Epidermal melanocyte (primary cell): ENCODE data around the gene RBM19.

Experiments used
- DNase-seq: peaks from one replicate; pipeline ENCODE4 v3.0.0; 2011; ENCODE audit warnings: low spot score; ENCODE audit not compliant: insufficient read length

Gene RBM19

DNA sequence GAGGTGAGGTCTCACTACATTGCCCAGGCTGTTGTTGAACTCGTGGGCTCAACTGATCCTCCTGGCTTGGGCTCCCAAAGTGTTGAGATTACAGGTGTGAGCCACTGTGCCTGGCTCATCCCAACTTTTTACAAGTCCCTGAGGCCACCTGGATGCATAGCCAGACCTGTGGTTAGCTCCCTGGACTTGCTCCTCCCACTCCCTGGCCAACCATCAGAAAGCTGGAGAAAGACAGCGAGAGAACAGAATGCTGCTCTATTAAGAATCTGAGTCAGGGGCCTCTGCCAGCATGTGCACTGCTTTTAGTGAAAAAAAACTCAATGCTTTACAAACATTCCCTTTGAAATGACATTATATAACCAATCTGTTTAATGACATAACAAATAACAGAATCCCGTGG lies 78.2 kb downstream of the RBM19 start:
- no peak for DNase-seq

DNA sequence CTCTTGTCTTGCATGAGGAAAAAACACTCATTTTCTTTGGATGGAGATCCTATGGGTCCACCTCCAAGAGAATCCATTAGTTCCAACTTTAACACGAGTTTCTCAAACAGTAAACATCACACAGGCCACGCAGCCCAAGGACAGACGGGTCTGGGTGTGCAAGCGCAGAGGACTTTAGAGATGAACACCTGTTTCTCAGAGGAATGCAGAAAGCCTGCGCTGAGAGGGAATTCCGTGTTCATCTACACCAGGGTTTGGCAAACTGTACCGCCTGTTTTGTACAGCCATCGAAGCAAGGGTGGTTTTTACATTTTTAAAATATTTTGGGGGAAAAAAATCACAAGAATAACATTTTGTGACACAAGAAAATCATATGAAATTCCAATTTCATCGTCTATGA lies 79.4 kb downstream of the RBM19 start:
- no peak for DNase-seq

DNA sequence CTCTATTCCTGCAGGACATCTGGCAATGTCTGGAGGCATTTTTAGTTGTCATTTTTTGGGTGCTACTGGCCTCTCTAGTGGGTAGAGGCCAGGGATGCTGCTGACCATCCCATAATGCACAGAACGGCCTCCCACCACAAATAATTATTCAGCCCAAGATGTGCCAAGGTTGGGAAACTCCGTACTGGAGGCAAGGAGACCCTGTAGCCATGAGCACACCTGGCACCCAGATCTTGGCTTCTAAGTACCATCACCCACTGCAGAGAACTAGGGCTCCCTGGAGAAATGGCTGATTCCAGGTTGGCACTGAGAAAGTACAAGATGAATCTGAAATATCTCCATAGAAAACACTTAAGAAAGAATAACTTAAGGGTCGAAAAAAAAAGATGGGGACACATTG lies 81.7 kb downstream of the RBM19 start:
- DNase-seq, result no peak

DNA sequence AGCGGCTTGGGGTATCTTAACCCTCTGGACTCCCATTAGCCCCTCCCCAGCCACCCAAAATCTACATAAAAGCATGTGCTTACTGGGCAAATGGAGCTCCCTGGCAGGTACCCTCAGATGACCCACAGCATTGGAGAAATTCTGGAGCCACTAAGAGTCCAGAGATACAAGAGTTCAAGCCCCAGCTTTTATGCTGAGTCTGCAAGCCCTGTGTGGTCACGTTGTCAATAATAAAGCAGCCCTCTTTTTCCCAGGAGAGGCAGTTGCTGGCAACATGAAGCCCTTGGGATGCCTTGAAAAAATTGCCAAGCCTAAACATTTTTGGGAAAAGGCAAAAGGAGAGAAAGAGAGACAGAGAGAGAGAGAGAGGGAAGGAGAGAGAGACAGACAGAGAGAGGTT lies 83.4 kb downstream of the RBM19 start:
- no peak for DNase-seq

DNA sequence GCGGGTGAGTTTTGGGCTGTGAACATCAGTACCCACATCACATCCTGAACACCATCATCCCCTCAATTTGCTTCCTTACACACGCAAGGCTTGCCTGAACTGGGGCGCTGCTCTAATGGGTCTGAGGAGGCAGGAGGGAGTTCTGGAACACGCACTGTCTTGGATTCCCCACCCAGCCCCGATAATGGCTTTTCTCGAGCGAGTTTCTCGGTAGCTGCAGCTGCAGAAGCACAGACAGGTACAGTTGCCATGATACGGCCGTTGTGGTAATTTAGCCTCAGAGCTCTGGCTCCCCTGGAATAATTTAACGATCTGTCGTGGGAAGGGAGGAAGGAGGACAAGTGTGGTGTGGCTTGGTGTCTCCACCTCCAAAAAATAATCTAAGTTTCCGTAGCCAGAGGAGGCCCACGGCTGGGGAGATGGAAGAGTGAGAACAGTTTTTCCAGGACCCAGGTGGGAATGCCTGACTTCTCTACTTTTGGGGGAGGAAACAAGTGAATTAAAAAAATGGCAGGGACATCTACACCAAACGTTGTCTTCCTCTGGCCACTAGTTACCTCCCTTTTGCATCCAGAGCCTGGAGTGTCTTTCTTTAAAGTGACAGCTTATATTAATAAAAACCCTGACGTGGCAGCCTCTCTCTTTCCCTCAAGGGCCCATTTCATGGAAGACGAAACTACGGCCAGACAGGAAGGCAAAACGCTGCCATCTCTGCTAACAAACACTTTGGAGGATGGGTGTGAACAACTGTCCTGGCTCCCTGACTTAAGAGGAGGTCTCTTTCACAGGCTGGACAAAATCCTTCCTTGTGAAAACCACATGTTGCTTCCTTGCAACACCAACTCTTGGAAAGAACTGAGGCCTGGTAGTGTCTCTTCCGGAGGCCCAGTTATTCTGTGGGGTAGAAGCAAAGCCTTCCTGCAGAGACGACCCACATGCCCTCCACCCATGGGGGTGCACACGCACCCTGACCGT lies 84.8 kb downstream of the RBM19 start:
- no peak for DNase-seq

DNA sequence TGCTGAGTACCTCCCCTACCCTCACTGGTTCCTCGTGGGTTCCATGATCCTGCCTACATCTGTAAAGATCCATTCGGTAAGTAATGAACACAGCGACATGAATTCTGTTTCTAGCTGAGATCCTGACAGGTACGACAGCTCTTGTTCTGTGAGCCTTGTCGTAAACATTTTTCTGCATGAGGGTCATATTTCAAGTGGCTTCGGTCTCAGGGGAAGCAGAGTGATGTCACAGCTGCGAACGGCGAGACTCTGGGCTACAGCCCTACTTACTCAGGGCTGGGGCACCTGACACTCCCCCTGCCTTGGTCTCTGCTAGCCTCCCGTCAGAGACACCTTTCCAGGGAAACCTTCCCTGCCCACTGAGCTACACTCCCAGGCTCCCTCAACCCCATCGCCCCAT lies 85.8 kb downstream of the RBM19 start:
- no peak for DNase-seq

DNA sequence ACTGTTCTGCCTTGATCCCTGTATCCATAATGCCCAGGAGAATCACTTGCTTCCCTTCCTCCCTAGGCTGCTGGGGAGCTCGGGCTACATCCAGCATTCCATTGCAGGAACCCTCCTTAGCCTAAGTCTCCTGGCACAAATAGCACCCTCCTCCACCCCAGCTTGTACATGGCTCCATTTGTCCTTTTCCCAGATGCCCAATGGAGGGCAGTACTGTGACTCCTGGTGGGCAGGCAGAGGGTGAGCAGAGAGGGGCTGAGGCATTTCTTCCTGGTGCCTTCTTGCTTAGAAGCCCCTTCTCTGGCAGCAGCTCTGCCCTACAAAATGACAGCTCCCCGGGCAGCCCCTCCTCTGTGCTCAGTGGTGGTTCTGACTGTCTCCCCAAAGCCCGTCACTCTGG lies 86.5 kb downstream of the RBM19 start:
- no peak for DNase-seq

DNA sequence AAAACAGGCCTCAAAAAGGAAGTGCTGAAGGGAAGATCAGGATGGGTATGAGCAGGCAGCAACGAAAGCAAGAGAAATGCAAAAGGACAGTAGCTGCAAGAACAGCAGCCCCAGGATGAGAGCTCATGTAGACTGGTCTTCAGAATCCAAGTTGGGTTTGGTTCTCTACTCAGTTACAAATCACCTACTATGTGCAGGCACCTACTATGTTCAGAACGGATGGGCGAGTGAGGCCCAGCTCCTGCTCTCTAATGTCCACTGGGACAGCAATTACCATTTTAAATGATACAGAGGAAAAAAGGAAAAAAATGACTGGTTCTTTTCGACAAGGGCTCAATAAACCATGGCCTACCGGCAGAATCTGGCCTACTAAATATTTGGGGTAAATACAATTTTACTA lies 88.5 kb downstream of the RBM19 start:
- no peak for DNase-seq

DNA sequence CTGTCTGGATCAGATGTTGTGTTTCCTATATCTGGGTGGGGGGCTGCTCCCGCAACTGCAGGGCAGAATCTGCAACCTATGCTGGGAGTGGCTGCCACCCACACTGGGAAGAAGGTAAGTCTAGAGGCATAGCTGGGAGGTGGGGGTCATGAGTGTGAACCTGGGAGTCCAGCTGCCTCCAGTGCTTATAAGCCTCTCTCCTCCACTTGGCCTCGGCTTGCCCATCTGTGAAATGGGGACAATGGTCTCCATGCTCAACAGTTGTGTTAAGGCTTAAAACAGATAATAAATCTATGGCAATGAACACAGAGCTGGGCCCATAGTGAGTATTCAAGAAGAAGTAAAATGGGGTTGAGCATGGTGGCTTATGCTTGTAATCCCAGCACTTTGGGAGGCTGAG lies 90.0 kb downstream of the RBM19 start:
- no peak for DNase-seq

DNA sequence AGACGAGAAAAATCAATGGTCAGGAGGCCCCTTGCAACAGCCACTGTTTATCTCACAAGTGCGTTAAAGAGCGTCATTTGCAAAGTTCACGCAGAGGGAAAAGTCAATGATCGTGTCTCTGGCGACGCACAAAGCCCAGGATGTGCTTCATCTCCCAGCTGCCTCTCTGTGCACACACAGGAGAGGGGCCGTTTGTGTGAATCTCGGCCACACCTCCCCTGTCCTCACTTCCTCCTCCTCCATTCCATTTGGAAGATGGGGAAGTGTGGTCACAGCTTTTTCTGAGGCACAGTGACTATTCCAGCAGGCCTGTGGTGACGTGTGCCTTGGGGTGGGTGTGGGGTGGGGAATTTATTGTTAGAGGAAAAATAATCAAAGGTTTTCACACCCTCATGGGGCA lies 90.4 kb downstream of the RBM19 start:
- no peak for DNase-seq

DNA sequence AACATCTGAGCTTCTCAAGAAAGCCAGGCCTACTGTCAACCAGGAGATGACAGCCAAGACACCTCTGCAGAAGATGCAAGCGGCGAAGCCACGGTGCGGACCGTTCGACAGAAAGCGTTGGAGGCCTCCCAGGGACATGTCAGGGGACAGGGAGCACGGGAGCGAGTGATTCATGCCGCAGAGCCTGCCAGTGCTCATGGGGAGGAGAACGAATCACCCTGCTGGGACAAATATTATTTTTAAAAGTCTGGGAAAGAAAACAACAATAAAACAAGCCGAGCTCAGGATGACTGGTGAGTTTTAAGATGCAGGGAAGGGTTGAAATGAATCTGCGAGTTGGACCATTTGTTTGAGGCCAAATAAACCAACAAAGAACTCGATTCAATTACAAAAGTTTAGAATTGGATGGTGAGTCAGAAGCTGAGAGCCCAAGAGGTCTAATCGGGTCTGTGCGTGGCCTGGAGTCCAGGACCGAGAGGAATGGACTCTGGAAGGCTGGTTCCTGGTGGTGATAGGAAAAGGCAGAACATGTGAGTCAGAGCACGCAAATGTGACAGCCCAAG lies 91.0 kb downstream of the RBM19 start:
- DNase-seq, result no peak

DNA sequence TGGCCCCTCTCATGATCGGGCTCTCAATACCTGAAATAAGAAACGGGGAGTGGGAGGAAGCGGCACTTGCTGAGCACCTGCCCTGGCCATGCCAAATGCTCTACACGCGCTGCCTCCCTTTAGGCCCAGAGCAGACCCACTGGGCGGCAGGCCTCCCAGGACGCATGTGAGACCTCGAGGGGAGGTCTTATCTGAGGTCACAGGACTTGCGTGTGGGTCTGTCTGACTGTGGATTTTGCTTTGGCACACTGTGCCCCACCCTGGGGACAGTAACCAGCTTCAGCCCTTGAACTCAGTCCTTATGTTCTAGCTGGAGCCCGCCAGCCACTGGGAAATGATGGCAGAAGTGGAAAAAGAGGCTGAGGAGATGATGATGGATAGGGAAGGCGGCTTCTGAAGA lies 91.8 kb downstream of the RBM19 start:
- no peak for DNase-seq

DNA sequence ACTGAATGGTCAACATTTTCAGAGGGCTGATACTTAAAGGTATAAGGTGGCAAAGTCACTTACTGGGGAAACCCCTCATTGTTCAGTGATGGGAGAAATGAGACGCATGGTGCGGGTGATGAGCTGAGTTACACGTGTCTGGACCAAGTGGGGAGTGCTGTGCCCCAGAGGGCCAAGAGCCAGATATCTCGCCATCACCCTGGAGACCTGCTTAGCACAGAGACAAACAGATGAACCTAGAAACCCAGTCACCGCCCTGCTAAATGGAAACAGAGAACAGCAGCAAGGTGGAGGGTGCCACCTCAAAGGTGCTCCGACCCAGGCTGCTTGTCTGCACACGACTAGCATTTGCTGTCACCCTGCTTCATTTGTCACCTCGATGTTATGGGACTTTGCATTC lies 92.4 kb downstream of the RBM19 start:
- no peak for DNase-seq

DNA sequence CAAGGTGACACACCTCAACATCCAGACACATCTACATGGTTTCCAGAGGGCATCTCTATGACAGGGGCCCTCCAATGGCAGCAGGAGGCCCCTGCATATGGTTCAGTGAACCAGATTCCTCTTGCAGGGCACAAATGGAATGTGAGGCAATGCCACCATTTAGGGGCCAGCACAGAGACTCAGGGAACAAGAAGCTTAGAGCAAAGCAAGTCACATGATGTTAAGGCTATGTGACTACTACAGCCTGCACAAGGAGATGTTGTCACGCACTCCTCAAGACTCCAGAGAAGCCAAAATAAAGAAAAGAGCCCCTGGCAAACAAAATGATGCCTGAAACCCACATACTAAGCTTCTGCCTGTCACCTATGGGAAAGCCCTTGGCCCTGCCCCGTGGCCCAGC lies 95.2 kb downstream of the RBM19 start:
- DNase-seq, result no peak

DNA sequence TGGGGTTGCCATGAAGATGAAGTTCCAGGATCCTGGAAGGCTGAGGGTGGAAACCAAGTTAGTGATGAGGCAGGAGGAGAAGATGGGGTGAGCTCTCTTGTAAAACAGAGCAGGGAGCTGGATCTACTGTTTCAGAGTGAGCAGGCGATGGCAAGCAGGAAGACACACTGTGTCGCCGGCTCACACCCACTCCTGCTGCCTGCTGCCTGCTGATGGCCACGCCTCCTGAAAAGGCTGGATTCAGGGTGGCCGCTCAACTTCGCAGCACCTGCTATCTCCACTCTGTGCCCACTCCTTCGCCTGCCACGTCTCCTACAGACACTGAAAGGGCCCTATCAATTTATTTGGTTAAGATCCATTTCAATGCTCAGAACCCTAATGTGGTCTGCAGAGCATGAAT lies 96.1 kb downstream of the RBM19 start:
- no peak for DNase-seq

DNA sequence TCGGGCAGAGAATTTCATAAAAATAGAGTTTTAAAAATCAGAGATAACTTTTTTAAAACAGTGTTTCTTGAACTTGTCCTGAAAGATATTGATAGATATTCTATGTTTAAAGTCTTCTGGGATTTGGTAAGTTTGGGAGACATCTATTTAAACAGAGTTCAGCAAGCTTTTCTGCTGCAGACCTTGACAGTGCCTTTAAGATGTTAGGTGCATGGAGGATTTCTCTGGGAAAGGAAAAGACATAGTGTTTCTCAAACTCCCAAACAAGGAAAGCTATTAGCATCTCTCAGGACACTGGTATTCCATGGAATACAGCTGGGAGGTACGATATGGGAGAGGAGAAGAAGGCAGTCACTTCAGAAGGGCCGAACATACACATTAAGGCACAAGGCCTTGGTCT lies 97.8 kb downstream of the RBM19 start:
- DNase-seq, result no peak

DNA sequence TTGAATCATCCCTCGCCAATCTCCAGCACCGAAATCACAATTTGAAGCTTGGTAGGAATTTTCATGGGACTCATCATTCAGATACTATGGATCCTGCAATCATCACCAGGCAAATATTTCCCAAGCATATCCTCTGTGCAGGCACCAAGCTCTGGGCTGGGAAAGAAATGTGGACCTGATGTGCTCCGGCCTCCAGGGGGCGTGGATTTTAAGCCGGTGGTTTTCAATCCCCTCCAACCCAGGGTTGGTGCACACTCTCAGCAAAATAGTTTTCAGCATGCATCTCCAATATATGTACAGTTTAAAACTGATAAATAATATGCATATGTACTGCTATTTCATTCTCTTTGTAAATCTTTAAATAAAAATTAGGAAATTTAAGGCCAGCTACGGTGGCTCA lies 98.9 kb downstream of the RBM19 start:
- no peak for DNase-seq

DNA sequence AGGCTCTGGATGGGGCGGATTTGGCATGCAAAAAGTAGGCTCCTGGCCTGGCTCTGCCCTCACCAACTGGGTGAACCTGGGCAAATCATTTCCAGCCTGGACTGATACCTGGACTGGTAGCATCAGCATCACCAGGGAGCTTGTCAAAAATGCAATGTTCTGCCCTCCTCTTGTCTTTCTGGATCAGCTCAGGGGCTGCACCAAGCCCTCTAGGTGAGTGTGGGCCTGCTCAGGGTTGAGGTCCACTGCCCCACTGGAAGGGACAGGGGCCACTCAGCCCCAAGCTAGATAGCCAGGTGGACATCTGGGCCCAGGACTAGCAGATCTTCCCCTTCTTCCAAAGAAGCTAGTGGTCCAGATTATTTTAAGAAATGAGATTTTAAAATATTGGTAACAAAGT lies 99.6 kb downstream of the RBM19 start:
- no peak for DNase-seq

DNA sequence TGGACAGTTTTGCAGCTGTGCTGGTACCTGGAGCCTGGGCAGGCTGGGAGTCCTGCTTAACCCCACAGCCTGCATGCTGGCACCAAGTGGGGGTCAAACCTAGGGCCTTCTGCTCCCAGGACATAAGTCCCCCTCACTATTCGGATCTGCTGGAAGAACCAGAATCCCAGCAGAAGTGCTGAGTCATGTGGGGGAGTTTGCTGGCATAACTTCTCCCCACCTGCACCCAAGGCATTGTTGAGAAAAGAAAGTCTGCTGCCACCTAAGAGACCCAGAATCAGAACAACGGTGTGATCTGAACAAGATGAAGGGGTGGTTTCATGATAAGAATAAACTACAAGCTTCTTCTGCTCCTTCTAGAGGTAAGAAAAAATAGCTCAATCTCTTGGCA lies 102.7 kb downstream of the RBM19 start:
- no peak for DNase-seq

DNA sequence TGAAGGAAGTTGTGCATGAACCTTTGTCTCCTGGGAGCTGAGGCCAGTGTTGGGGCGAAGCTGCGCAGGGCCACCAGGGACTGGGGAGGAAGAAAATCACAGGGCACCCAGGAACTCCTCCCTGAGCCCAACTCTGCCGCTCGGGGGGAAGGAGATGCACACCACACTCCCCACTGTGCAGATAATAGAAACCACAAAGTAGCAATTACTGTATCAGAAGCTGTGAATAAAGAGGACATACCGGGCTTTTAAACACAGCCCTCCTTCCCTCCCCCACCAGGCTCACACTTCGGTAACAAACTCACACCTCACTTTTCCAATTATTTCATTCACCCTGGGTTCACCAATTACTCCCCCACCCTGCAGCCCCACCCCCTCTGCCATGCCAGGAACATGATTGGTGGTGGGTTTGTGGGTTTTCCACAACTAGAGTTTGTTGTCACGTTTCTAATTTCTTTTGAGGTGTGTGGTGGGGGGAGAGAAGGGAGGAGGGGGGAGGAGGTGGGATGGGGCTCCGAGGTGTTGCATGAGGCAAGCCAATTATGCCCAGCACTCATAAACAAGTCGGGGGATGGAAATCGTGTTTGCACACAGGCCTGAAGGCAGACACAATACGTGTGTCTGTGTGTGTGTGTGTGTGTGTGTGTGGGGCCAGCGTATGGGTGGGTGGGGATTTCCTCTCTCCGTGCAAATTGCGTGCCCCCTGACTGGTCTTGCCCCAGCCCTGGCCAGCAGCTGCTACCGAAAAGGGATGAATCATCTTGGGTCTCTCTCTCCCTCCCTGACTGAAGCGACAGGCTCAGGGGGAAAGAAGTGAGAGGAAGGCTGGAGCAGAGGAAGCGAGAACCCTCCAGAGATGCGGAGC lies 103.3 kb downstream of the RBM19 start:
- peak; percentile 34 for DNase-seq

DNA sequence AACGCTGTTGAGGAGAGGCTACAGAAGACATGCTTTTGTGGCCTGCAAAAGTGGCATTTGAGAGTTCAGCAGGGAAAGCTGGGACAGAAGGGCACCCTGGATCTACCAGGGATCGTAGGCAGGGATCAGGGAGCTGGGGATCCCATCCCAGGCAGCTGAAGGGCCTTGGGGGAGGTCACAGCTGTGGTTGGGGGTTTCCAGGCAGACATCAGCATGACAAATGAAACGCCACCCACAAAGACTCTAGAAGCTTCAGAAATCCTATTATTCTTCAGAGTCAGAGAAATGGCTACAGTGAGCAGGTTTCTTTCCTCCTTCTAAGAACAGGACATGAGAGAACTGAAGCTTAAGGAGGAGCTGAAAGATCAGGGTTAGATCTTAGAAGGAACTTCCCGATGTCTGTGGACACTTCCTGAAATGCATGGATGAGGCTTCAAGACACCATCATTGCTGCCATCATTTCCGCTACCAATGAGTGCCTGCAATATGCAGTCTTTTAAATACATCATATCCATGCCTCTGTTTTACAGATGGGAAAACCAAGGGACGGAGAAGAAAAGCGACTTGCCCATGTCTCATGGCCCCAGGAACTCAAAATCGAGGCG lies 104.3 kb downstream of the RBM19 start:
- no peak for DNase-seq

DNA sequence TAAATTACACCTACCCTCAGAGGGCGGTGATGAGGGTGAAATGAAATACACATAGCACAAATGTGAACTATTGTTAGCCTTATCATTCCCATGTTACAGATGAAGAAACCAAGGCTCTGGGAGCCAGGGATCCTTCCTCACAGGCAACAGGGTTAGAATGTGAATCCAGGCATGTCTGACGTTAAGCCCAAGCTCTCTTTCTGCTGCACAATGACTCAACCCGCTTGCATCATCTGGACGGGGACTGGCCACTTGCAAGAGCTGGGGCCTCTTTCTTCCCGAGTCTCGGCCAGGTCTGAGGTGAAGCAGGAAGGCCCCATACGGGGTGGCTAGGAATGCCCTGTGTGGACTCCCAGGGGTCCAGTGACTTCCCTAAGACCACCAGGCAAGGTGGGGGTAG lies 105.2 kb downstream of the RBM19 start:
- DNase-seq, result no peak
